Ovary (tissue), 10 donors: Measurements from ENCODE around the gene LPAR1. TPM values are rescaled to one million over a fixed set of nuclear protein-coding genes. Genes with fewer than 3 reads are reported as not detected.

Experiments
- DNase-seq, 5 donors: peaks; one replicate each; pipeline ENCODE4 v3.0.0-alpha.2; 2019 to 2020
- H3K27ac ChIP-seq, 2 donors: fragments of 200-600 bp; one replicate each; pipeline versions ENCODE4 v1.5.1 to v1.8.0; 2019 to 2022
- H3K27me3 ChIP-seq: fragments of 200-600 bp; one replicate; pipeline ENCODE4 v1.8.0; 2022
- H3K36me3 ChIP-seq: fragments of 200-600 bp; sonication (generic); one replicate; pipeline ENCODE4 v1.5.1; 2019
- H3K4me1 ChIP-seq: one replicate; pipeline ENCODE4 v1.8.1; 2013; ENCODE audit warnings: mild to moderate bottlenecking, moderate library complexity; ENCODE audit not compliant: insufficient read depth
- H3K4me3 ChIP-seq: fragments of 200-600 bp; sonication (generic); one replicate; pipeline ENCODE4 v1.5.1; 2017
- H3K9me3 ChIP-seq, 2 donors: fragments of 200-600 bp in 1 of 2; sonication (generic) in 1 of 2; one replicate each; pipeline versions ENCODE4 v1.5.1 to v1.8.1; 2013 to 2019; ENCODE audit warnings: mild to moderate bottlenecking in 1 of 2, moderate library complexity in 1 of 2
- EP300 ChIP-seq: sonication (generic); formaldehyde crosslinking; IDR thresholded peaks from one replicate; pipeline ENCODE4 v1.6.1; 2017; ENCODE audit warnings: antibody characterized with exemption
- POLR2A ChIP-seq: fragments of 450-650 bp; IDR thresholded peaks from one replicate; pipeline ENCODE4 v1.6.1; 2017; ENCODE audit warnings: antibody characterized with exemption, mild to moderate bottlenecking, moderate library complexity
- whole genome bisulfite sequencing, 3 donors: extraction: QIAGEN DNeasy Blood & Tissue Kit in 1 of 3; methylation state at CpG; one replicate each; pipeline versions ENCODE4 v1.1.5 to v1.1.7; 2013 to 2017; 5-methylcytosine and 5-hydroxymethylcytosine counted together
- intact Hi-C, 4 donors: fragments of 100-400 bp; cut with DNase I; formaldehyde crosslinking; loops; one replicate each; pipeline versions ENCODE4 v1.11.0 to v1.15.1; 2022 to 2023
- long read RNA-seq, 3 donors: library from polyadenylated mRNA in 2 of 3; unstranded in 2 of 3; transcript quantifications; one replicate each; pipeline ENCODE4 v2.0.0 and lab custom pipeline, GENCODE V29; 2021 to 2026
- polyA plus RNA-seq, 2 donors: library from polyadenylated mRNA; stranded (reverse); fragments of 200-250 nt in 1 of 2; fragments of 350-450 nt in 1 of 2; fragmentation: Illumina TruSeq in 1 of 2; extraction: RNeasy Lipid Tissue Mini Kit (QIAGEN cat#74804) in 1 of 2; gene quantifications; one replicate each; pipeline ENCODE4 v1.2.3, GENCODE V29; 2013 to 2014
- total RNA-seq, 7 donors: library from RNA; depleted of rRNA in 2 of 7; stranded (reverse); fragments of >200 nt in 2 of 7; fragmentation: NEBNext Ultra II Directional in 3 of 7; extraction: Animal tissue kit (Norgen Biotek cat#: 25700) in 3 of 7; gene quantifications; one replicate each; pipeline versions ENCODE4 v1.1.0 to v1.2.4, GENCODE V29; 2016 to 2023
- TF ChIP-seq, protein P1 (sequence below), 3 donors: fragments of 450-650 bp in 2 of 3; fragments of 200-600 bp in 1 of 3; IDR thresholded peaks; one replicate each; pipeline versions ENCODE4 v1.5.1 to v1.8.0; 2016 to 2022; ENCODE audit warnings: antibody characterized with exemption in 3 of 3, mild to moderate bottlenecking in 1 of 3
- donor health status: DM: no; HTN: no; CAD: no; lungs with moderate emphysema.
- donor health status: DM: no; HTN: no; CAD: no.
- donor health status: Bipolar disorder and iron deficiency.
- donor health status: DM: yes; HTN: yes; CAD: no.
- donor health status: DM: no; HTN: no; CAD: no.
- donor health status: DM: yes; HTN: yes; CAD: no.

LPAR1 gene, protein sequence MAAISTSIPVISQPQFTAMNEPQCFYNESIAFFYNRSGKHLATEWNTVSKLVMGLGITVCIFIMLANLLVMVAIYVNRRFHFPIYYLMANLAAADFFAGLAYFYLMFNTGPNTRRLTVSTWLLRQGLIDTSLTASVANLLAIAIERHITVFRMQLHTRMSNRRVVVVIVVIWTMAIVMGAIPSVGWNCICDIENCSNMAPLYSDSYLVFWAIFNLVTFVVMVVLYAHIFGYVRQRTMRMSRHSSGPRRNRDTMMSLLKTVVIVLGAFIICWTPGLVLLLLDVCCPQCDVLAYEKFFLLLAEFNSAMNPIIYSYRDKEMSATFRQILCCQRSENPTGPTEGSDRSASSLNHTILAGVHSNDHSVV
- 10 to 100 TPM; 14.7 to 29.2 (median 18.4) TPM for total RNA-seq
- polyA plus RNA-seq: 10 to 100 TPM; 11.1 to 22.3 TPM
- long read RNA-seq, donor 1, partial matches to known transcripts: 5 of 34 reads
- long read RNA-seq, donor 1, other reads (novel, unspliced or antisense): 27 of 34 reads
- long read RNA-seq, donor 2: 0 reads
- long read RNA-seq, donor 3, partial matches to known transcripts: 1 of 46 reads
- long read RNA-seq, donor 3, other reads (novel, unspliced or antisense): 41 of 46 reads

DNA sequence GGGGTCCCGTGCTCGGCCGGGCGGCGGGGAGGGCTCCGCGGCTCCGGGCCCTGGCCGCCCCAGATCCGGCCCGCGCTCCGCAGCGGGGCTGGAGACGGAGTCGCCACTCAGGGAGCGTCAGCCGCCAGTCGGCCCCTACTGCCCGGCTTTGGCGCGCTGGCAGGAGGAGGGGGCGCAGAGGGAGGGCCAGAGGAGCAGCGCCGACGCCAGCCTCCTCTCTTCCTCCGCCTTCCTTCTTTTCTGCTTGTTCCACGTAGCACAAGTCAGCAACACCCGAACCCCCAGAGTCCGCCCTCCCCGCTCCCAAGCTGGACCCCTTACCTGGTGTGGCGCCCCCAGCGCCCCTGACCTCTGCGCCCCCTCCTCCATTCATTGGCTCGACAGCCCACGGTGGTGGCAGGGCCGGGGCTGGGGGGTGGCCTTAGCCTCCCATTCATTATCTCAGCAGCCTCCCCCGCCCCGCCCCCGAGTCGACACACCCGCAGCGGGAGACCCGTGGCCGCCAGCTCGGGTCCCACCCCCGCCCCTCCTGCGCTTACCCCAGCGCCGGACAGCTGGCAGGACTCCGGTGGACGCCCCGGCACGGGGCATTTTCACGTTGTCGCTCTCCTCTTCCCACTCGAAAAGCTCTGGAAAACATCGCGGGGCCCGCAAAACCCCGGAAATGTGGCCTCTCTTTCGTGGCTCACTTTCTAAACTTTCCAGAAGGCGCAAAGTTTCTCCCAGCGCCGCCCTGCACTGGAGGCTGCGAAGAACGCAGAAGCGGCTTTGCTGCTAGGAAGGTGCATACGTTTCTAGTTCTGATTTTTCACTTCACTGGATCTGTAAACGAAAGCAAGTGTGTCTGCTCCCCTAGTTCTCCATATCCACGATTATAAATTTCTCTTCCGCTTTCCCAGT is at the start of gene LPAR1:
Gene LPAR1 (minus strand): TSS at position 140 of the 900 bp plus-strand sequence. CDS start 66,353 bp downstream, outside the sequence.
- Histone ChIP-seq H3K36me3 (no peaks in the 10 kb centered on the region), H3K27me3 (no peaks in the 10 kb centered on the region), H3K4me3 (peak within 1 kb of the TSS; percentile 57), H3K9me3 (no peaks in the 10 kb centered on the region), H3K4me1 (peaks cover 8% of the 10 kb centered on the region), H3K27ac (peak within 1 kb of the TSS; percentile 74 to 89)
- TF ChIP-seq, protein P1, sequence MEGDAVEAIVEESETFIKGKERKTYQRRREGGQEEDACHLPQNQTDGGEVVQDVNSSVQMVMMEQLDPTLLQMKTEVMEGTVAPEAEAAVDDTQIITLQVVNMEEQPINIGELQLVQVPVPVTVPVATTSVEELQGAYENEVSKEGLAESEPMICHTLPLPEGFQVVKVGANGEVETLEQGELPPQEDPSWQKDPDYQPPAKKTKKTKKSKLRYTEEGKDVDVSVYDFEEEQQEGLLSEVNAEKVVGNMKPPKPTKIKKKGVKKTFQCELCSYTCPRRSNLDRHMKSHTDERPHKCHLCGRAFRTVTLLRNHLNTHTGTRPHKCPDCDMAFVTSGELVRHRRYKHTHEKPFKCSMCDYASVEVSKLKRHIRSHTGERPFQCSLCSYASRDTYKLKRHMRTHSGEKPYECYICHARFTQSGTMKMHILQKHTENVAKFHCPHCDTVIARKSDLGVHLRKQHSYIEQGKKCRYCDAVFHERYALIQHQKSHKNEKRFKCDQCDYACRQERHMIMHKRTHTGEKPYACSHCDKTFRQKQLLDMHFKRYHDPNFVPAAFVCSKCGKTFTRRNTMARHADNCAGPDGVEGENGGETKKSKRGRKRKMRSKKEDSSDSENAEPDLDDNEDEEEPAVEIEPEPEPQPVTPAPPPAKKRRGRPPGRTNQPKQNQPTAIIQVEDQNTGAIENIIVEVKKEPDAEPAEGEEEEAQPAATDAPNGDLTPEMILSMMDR (IDR thresholded peaks at IDR 0.05): no peak
- TF ChIP-seq EP300: no peak
- no peak for TF ChIP-seq POLR2A
- intact Hi-C loops: loop anchor here in 2 of 4 donors (5.0 to 10.0 kb wide), 3 partner anchors 61 to 394 kb away; no protein-coding TSS in a partner anchor
- DNase-seq: peak; percentile 54 to 73 (median 68)
- WGBS, 3 donors: 0 to 2% (median 1%) methylated on average over 42 to 72 of the region's 72 CpGs

DNA sequence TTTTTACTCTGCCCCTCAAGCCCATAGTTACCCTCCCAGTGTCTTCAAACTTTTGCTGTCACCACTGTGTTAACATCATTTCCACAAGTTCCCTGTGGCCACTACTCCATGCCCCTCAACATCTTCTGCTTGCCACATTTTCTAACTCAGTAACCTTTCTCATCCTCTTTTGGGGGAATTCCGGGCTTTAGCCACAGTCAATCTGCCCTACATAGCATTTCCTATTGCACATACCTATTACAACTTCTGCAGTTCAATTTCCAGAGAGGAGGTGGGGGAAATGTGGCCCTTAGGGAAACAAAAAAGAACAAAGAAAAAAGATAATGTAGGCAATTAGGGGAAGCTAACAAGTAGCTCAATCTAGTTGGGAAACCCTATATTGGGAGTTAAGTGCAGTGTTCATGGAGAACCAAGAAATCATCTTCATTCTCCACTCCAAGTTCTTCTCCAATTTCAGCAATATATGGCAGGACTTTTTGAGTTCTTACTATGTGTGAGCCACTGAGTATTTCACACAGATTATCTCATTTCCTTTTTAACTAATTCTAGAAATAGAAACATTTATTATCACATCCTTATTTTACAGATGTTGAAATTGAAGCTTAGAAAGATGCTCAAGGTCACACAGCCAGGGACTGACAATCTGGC is 40.2 kb upstream of the LPAR1 start:
- Histone ChIP-seq H3K27ac (no peak overlapping the region), H3K27me3 (no peaks in the 10 kb centered on the region), H3K36me3 (no peaks in the 10 kb centered on the region), H3K4me3 (no peak overlapping the region), H3K9me3 (no peaks in the 10 kb centered on the region), H3K4me1 (no peaks in the 10 kb centered on the region)
- intact Hi-C loops: no loop called here
- 87 to 95% (median 88%) methylated on average over 1 of the region's 1 CpG for WGBS, 3 donors
- DNase-seq: no peak
- TF ChIP-seq, protein P1 (IDR thresholded peaks at IDR 0.05): no peak
- TF ChIP-seq EP300 (no peak), POLR2A (no peak)

DNA sequence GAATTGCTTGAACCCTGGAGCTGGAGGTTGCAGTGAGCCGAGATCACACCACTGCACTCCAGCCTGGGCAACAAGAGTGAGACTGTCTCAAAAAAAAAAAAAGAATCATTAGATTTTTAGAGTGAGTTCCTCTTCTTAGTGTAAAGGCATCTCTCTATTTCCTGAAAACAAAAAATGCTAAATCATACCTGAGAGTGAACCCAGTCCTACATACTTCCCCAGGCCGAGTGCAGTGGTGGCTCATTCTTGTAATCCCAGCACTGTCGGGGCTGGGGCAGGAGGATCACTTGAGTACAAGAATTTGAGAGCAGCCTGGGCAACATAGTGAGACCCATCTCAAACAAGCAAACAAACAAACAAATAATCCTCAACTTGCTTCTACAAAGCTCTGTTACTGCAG is 38.2 kb upstream of the LPAR1 start:
- no peak for DNase-seq
- TF ChIP-seq POLR2A (no peak), EP300 (no peak)
- TF ChIP-seq, protein P1 (IDR thresholded peaks at IDR 0.05): no peak
- Histone ChIP-seq H3K9me3 (no peaks in the 10 kb centered on the region), H3K4me3 (no peak overlapping the region), H3K27ac (no peak overlapping the region), H3K36me3 (no peaks in the 10 kb centered on the region), H3K4me1 (no peaks in the 10 kb centered on the region), H3K27me3 (no peaks in the 10 kb centered on the region)
- intact Hi-C loops: no loop called here
- 88 to 97% (median 89%) methylated on average over 3 of the region's 3 CpGs for WGBS, 3 donors

DNA sequence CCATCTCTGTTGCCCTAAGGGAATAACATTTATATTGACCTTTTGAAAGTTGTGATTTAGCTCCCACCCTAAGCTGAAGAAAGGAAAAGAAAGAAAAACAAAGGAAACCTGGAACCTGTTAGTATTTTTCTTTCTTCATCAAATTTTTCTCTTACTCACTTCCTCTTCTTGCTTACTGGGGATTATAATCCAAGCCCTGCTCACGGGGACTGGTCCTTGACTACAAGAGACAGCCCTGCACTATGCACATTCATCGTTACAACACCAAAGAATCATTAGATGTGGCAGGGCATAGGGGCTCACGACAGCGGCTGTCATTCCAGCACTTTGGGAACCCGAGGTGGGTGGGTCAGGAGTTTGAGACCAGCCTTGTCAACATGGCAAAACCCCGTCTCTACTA is 37.8 kb upstream of the LPAR1 start:
- no peak overlapping the region for H3K27ac ChIP-seq
- DNase-seq: no peak
- intact Hi-C loops: no loop called here
- no peak overlapping the region for H3K4me3 ChIP-seq
- TF ChIP-seq POLR2A (no peak), EP300 (no peak)
- TF ChIP-seq, protein P1 (IDR thresholded peaks at IDR 0.05): no peak
- no peaks in the 10 kb centered on the region for H3K9me3 ChIP-seq
- no peaks in the 10 kb centered on the region for H3K4me1 ChIP-seq
- H3K27me3 ChIP-seq: no peaks in the 10 kb centered on the region
- 87 to 95% (median 93%) methylated on average over 6 of the region's 6 CpGs for WGBS, 3 donors
- no peaks in the 10 kb centered on the region for H3K36me3 ChIP-seq
